Stimulated activated CD8-positive, alpha-beta memory T cell treated with anti-CD3 and anti-CD28 coated beads, Interleukin-7, amount 100 ng/mL, for 1 hour (primary cell): ENCODE data around the gene CHDH.

Experiments used
- DNase-seq, 2 donors: peaks; one replicate each; pipeline ENCODE4 v3.0.0-alpha.2; 2020; ENCODE audit warnings: low read depth in 2 of 2

The CHDH gene

GRCh38 chr3:53790470-53790869 lies 55.7 kb downstream of the CHDH start:
- no peak for DNase-seq

GRCh38 chr3:53789459-53789858 lies 56.8 kb downstream of the CHDH start:
- DNase-seq, result no peak

- DNase-seq, result no peak
Measured at GRCh38 chr3:53788038-53788437, 58.2 kb downstream of the CHDH start.

- DNase-seq, result no peak
Measured at GRCh38 chr3:53787016-53787415, 59.2 kb downstream of the CHDH start.

- no peak for DNase-seq
Measured at GRCh38 chr3:53780806-53781205, 65.4 kb downstream of the CHDH start.

- no peak for DNase-seq
Measured at GRCh38 chr3:53780171-53780570, 66.0 kb downstream of the CHDH start.

GRCh38 chr3:53778153-53778552 lies 68.1 kb downstream of the CHDH start:
- no peak for DNase-seq

- DNase-seq, result no peak
Measured at GRCh38 chr3:53777468-53777867, 68.8 kb downstream of the CHDH start.

- DNase-seq, result no peak
Measured at GRCh38 chr3:53776494-53777101, 69.6 kb downstream of the CHDH start.

- no peak for DNase-seq
Measured at GRCh38 chr3:53775834-53776251, 70.4 kb downstream of the CHDH start.

GRCh38 chr3:53775018-53775417 lies 71.2 kb downstream of the CHDH start:
- DNase-seq, result no peak

- no peak for DNase-seq
Measured at GRCh38 chr3:53774414-53774813, 71.8 kb downstream of the CHDH start.

GRCh38 chr3:53773611-53774368 lies 72.4 kb downstream of the CHDH start:
- no peak for DNase-seq

- no peak for DNase-seq
Measured at GRCh38 chr3:53773021-53773436, 73.2 kb downstream of the CHDH start.

GRCh38 chr3:53772562-53772961 lies 73.7 kb downstream of the CHDH start:
- no peak for DNase-seq

GRCh38 chr3:53768478-53769459 lies 77.5 kb downstream of the CHDH start:
- no peak for DNase-seq

- DNase-seq, result no peak
Measured at GRCh38 chr3:53766706-53767105, 79.5 kb downstream of the CHDH start.

GRCh38 chr3:53765753-53766152 lies 80.5 kb downstream of the CHDH start:
- no peak for DNase-seq

GRCh38 chr3:53764026-53764775 lies 82.0 kb downstream of the CHDH start:
- no peak for DNase-seq

GRCh38 chr3:53763353-53763752 lies 82.9 kb downstream of the CHDH start:
- DNase-seq, result no peak
